B cell (primary cell): ENCODE results near the gene POLG2. TPM values are rescaled to one million over a fixed set of nuclear protein-coding genes. Genes with fewer than 3 reads are reported as not detected.

Experiments used
- ATAC-seq: fragments of 200-7000 bp; cut with Tn5 transposase; one replicate; pipeline ENCODE4 v1.10.0; 2021; ENCODE audit warnings: low read depth, mild to moderate bottlenecking, moderate number of reproducible peaks, moderate library complexity
- CTCF ChIA-PET: fragments of 350-600 bp; sonication (Branson Sonifier 250); formaldehyde crosslinking; loops from one replicate; lab custom pipeline; 2021; ENCODE audit warnings: antibody characterized with exemption, inconsistent platforms; lab: Charles Lee
- POLR2A ChIA-PET: fragments of 350-600 bp; sonication (Branson Sonifier 250); formaldehyde crosslinking; loops from one replicate; lab custom pipeline; 2021; ENCODE audit warnings: antibody characterized with exemption; lab: Charles Lee
- DNase-seq: peaks from one replicate; pipeline ENCODE4 v3.0.0; 2013
- H2AFZ ChIP-seq: 2 replicates; pipeline ENCODE4 v1.6.1; 2012; ENCODE audit warnings: mild to moderate bottlenecking, low read depth, low read length; ENCODE audit not compliant: insufficient read depth, poor library complexity, severe bottlenecking
- H3K27ac ChIP-seq, 2 donors: 1 replicate in 1 of 2; 2 replicates in 1 of 2; pipeline ENCODE4 v1.5.1; 2012 to 2013; ENCODE audit warnings: low read length in 2 of 2, mild to moderate bottlenecking in 2 of 2, moderate library complexity in 1 of 2
- H3K27me3 ChIP-seq, 4 experiments: fragments of 200-600 bp in 1 of 4; sonication (generic) in 1 of 4; replicated peaks in 1 of 4; 1 replicate in 2 of 4; 2 replicates in 2 of 4; pipeline versions ENCODE4 v1.6.1 to v1.7.0; 2013 to 2016; ENCODE audit warnings: low read length in 3 of 4, mild to moderate bottlenecking in 2 of 4, mixed read lengths in 1 of 4, moderate library complexity in 1 of 4; ENCODE audit not compliant: insufficient read depth in 4 of 4, control insufficient read depth in 3 of 4; ENCODE audit errors: control extremely low read depth in 1 of 4
- H3K36me3 ChIP-seq, 2 experiments: replicated peaks in 1 of 2; 1 replicate in 1 of 2; 2 replicates in 1 of 2; pipeline versions ENCODE4 v1.6.1 to v1.7.1; 2013; ENCODE audit warnings: low read length in 1 of 2; ENCODE audit not compliant: insufficient read depth in 2 of 2, control insufficient read depth in 1 of 2; ENCODE audit errors: control extremely low read depth in 1 of 2, extremely low read depth in 1 of 2
- H3K4me1 ChIP-seq, 2 donors: fragments of 200-600 bp in 1 of 2; sonication (generic) in 1 of 2; 1 replicate in 1 of 2; 2 replicates in 1 of 2; pipeline versions ENCODE4 v1.5.1 to v1.6.1; 2013 to 2017; ENCODE audit warnings: low read length in 2 of 2; ENCODE audit not compliant: control insufficient read depth in 2 of 2, insufficient read depth in 2 of 2
- H3K4me2 ChIP-seq: replicated peaks from 2 replicates; pipeline ENCODE3; 2012; ENCODE audit warnings: mild to moderate bottlenecking, low read depth, low read length; ENCODE audit not compliant: poor library complexity, severe bottlenecking
- H3K4me3 ChIP-seq, 5 experiments: fragments of 200-600 bp in 1 of 5; sonication (generic) in 1 of 5; 1 replicate in 3 of 5; 2 replicates in 2 of 5; pipeline versions ENCODE4 v1.5.1 to v1.7.0; 2011 to 2016; ENCODE audit warnings: low read length in 4 of 5, mild to moderate bottlenecking in 4 of 5, low read depth in 2 of 5, control low read depth in 1 of 5, moderate library complexity in 1 of 5; ENCODE audit not compliant: insufficient read depth in 1 of 5; ENCODE audit errors: control extremely low read depth in 1 of 5, extremely low read depth in 1 of 5
- H3K79me2 ChIP-seq: fragments of 200-600 bp; sonication (generic); one replicate; pipeline ENCODE4 v1.6.0; 2016; ENCODE audit warnings: low read length; ENCODE audit not compliant: control insufficient read depth, insufficient read depth
- H3K9ac ChIP-seq: fragments of 200-600 bp; sonication (generic); 2 replicates; pipeline ENCODE4 v1.6.1; 2017; ENCODE audit warnings: mild to moderate bottlenecking, low read length, moderate library complexity
- H3K9me3 ChIP-seq, 3 donors: one replicate each; pipeline versions ENCODE4 v1.6.1 to v1.7.1; 2013; ENCODE audit warnings: low read length in 2 of 3; ENCODE audit not compliant: control insufficient read depth in 2 of 3, insufficient read depth in 1 of 3; ENCODE audit errors: control extremely low read depth in 1 of 3
- H4K20me1 ChIP-seq: 2 replicates; pipeline ENCODE4 v1.6.0; 2012; ENCODE audit warnings: mild to moderate bottlenecking, low read length; ENCODE audit not compliant: insufficient read depth, control insufficient read depth, poor library complexity, severe bottlenecking
- H3K27ac Mint-ChIP-seq: one replicate; pipeline ENCODE4 v1.8.0; 2021; ENCODE audit warnings: mixed read lengths
- H3K27me3 Mint-ChIP-seq: one replicate; pipeline ENCODE4 v1.8.0; 2021; ENCODE audit warnings: mixed read lengths
- H3K4me1 Mint-ChIP-seq: one replicate; pipeline ENCODE4 v1.8.0; 2021; ENCODE audit warnings: mixed read lengths
- H3K4me3 Mint-ChIP-seq: one replicate; pipeline ENCODE4 v1.8.0; 2021; ENCODE audit warnings: mixed read lengths
- H3K9me3 Mint-ChIP-seq: one replicate; pipeline ENCODE4 v1.8.0; 2022; ENCODE audit warnings: mixed read lengths; ENCODE audit not compliant: insufficient read depth
- CTCF ChIP-seq: fragments of 200-600 bp; IDR thresholded peaks from one replicate; pipeline ENCODE4 v1.8.0; 2022; ENCODE audit warnings: antibody characterized with exemption, mild to moderate bottlenecking
- EZH2 ChIP-seq: IDR thresholded peaks from 2 replicates; pipeline ENCODE4 v1.6.1; 2012; ENCODE audit warnings: borderline replicate concordance, low read depth, mild to moderate bottlenecking, moderate library complexity, low read length; ENCODE audit not compliant: insufficient read depth, poor library complexity, severe bottlenecking
- WGBS: methylation state at CpG from one replicate; pipeline ENCODE4 v1.1.5; 2013; ENCODE audit warnings: missing lambda C conversion rate; ENCODE audit not compliant: insufficient coverage; 5-methylcytosine and 5-hydroxymethylcytosine counted together
- intact Hi-C: fragments of 100-400 bp; cut with micrococcal nuclease; formaldehyde crosslinking; loops from one replicate; pipeline ENCODE4 v1.10.0; 2022
- polyA plus RNA-seq: library from polyadenylated mRNA; depleted of rRNA; stranded (reverse); fragments of >200 nt; gene quantifications from 2 replicates; pipeline ENCODE4 v1.2.3, GENCODE V29; 2012
- total RNA-seq, 2 donors: library from RNA; stranded (reverse); fragments of 120-200 nt in 1 of 2; gene quantifications; 1 replicate in 1 of 2; 2 replicates in 1 of 2; pipeline versions ENCODE4 v1.2.3 to v1.2.4, GENCODE V29; 2013 to 2022

Gene POLG2
- total and polyA plus RNA-seq, 2 donors (not counting 1 experiment from before 2014, with no cell fraction given) = 26.9 to 74.5 TPM

DNA sequence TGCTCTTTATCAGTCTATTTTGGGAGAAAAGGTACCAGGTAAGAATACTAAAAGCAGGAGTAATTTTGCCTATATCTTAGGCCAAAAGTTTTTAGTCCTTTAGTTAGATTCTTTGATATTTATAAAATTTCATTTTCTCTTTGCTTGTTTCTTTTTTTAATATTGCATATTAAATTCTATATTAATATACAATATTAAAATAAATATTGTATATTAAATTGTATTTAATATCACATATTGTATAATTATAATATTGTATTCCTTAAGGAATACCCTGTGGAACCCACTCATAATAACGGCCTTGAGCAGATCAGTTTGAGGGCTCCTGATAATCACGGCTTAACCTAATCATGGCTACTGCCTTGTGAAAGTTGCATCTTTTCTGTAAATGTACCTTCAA is 11.8 kb upstream of the POLG2 start:
- ChIA-PET POLR2A (no interaction called here), CTCF (interaction anchor here (2.2 kb wide), 1 partner anchor 89 kb away, joined by 20 read pairs; no protein-coding TSS in a partner anchor)
- ATAC-seq (no peak), DNase-seq (no peak)
- Histone ChIP-seq H3K36me3 (peaks cover 17 to 57% of the 10 kb centered on the region in 2 experiments), H2AFZ (no peak overlapping the region), H3K4me3 (no peak overlapping the region), H3K27me3 (no peaks in the 10 kb centered on the region), H3K9me3 (no peaks in the 10 kb centered on the region), H3K27ac (no peak overlapping the region), H3K9ac (no peak overlapping the region), H3K79me2 (peaks cover 55% of the 10 kb centered on the region), H4K20me1 (peaks cover 41% of the 10 kb centered on the region), H3K4me2 (peak overlapping the region; percentile 83), H3K4me1 (peaks cover 22 to 26% of the 10 kb centered on the region in 2 donors)
- TF ChIP-seq EZH2 (no peak), CTCF (no peak)
- Mint-ChIP-seq H3K27ac (no peak overlapping the region), H3K4me3 (peak overlapping the region; percentile 63), H3K4me1 (peaks cover 34% of the 10 kb centered on the region), H3K9me3 (no peaks in the 10 kb centered on the region), H3K27me3 (no peaks in the 10 kb centered on the region)
- intact Hi-C loops = loop anchor here (5.0 kb wide), 5 partner anchors 469 to 956 kb away; partner anchors contain the start of genes DCAF7, FTSJ3, LIMD2 and PSMC5
- WGBS = no CpG with 5 or more reads among the region's 2 CpGs

DNA sequence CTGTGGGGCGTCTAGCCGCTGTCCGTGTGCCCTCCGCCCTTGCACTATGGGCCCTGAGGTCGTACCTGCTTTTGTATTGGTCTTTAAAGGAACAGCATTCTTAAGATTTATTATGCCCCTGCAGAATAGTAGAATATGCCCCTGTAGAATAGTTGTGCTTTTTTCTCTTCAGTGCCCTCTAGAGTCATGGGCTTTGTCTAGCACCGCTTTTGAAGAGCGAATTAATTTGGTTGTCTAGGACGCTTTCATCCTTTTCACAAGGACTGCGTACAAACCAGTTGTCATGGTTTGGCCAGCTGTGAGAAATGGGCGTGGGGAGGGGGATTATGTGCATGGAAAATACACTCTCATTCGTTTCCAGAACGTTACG is 10.5 kb upstream of the POLG2 start:
- Mint-ChIP-seq H3K4me1 (peaks cover 42% of the 10 kb centered on the region), H3K27ac (peak overlapping the region; percentile 99), H3K9me3 (no peaks in the 10 kb centered on the region), H3K4me3 (peak overlapping the region; percentile 97), H3K27me3 (no peaks in the 10 kb centered on the region)
- Histone ChIP-seq H3K4me1 (peaks cover 31 to 32% of the 10 kb centered on the region in 2 donors), H3K9ac (peak overlapping the region; percentile 100), H3K4me3 (peak overlapping the region; percentile 96 to 100 (median 99)), H3K27ac (peak overlapping the region; percentile 99 to 100), H3K27me3 (no peaks in the 10 kb centered on the region), H3K36me3 (peaks cover 5 to 57% of the 10 kb centered on the region in 2 experiments), H3K79me2 (peaks cover 68% of the 10 kb centered on the region), H3K4me2 (peak overlapping the region; percentile 83), H2AFZ (peak overlapping the region; percentile 78), H4K20me1 (peaks cover 54% of the 10 kb centered on the region), H3K9me3 (no peaks in the 10 kb centered on the region)
- TF ChIP-seq CTCF (peak; percentile 72), EZH2 (no peak)
- intact Hi-C loops = loop anchor here (1.0 to 5.0 kb wide), 9 partner anchors 15 to 955 kb away; partner anchors contain the start of genes DCAF7, FTSJ3, LIMD2 and PSMC5
- POLR2A ChIA-PET = interaction anchor here (0.6 to 3.7 kb wide), 12 partner anchors 11 to 885 kb away, joined by 3 to 97 read pairs (median 5); partner anchors contain the start of genes CCDC47, DDX42, MAP3K3 and MILR1
- ATAC-seq (peak; percentile 18), DNase-seq (peak; percentile 79)
- 0% methylated on average over 9 of the region's 13 CpGs for WGBS
- CTCF ChIA-PET = interaction anchor here (0.6 to 5.5 kb wide), 14 partner anchors 8 to 487 kb away, joined by 3 to 125 read pairs (median 3); partner anchors contain the start of genes ICAM2 and POLG2
